HEK293 (cell line): ENCODE data around the gene ARMH3.
A peak's percentile ranks its signal among the peaks of the same experiment; 100 is the strongest.

Experiments used
- CTCF ChIA-PET: fragments of 350-600 bp; formaldehyde crosslinking; extraction: SDS; loops from one replicate; lab custom pipeline; 2021; ENCODE audit warnings: antibody characterized with exemption; lab: Yijun Ruan, JAX
- POLR2A ChIA-PET: fragments of 300-600 bp; formaldehyde crosslinking; extraction: SDS; loops from one replicate; lab custom pipeline; 2020; ENCODE audit warnings: antibody characterized with exemption, inconsistent platforms; lab: Yijun Ruan, JAX
- H3K27ac ChIP-seq: fragments of 200-500 bp; sonication (Bioruptor generic); 2 replicates; pipeline ENCODE4 v1.5.1; 2014; ENCODE audit warnings: low read depth, low read length, control low read depth, inconsistent platforms; ENCODE audit errors: extremely low read depth
- H3K36me3 ChIP-seq, 2 experiments: fragments of 200-500 bp in 1 of 2; sonication (Bioruptor generic) in 1 of 2; 1 replicate in 1 of 2; 2 replicates in 1 of 2; pipeline ENCODE4 v1.5.1; 2014 to 2017; ENCODE audit warnings: inconsistent platforms in 2 of 2, low read length in 2 of 2; ENCODE audit not compliant: control insufficient read depth in 2 of 2, insufficient read depth in 1 of 2
- H3K4me1 ChIP-seq: fragments of 200-500 bp; sonication (Bioruptor generic); 2 replicates; pipeline ENCODE4 v1.5.1; 2014; ENCODE audit warnings: mild to moderate bottlenecking, low read length, inconsistent platforms; ENCODE audit not compliant: control insufficient read depth, insufficient read depth
- H3K4me3 ChIP-seq: 2 replicates; pipeline ENCODE4 v1.5.1; 2011; ENCODE audit warnings: low read depth, mild to moderate bottlenecking, control low read depth, low read length, moderate library complexity
- H3K9me3 ChIP-seq: fragments of 200-500 bp; sonication (Bioruptor generic); 2 replicates; pipeline ENCODE4 v1.5.1; 2014; ENCODE audit warnings: low read depth, low read length, inconsistent platforms; ENCODE audit not compliant: control insufficient read depth, insufficient read depth
- PRDM1 ChIP-seq: fragments of 450-650 bp; formaldehyde crosslinking; IDR thresholded peaks from 2 replicates; pipeline ENCODE4; 2016; ENCODE audit warnings: missing biosample characterization, missing genetic modification characterization
- SCRT1 ChIP-seq: fragments of 450-650 bp; formaldehyde crosslinking; IDR thresholded peaks from 2 replicates; pipeline ENCODE4 v1.5.1; 2016; ENCODE audit warnings: missing biosample characterization, missing genetic modification characterization, borderline replicate concordance
- SETDB1 ChIP-seq: IDR thresholded peaks from one replicate; pipeline ENCODE4 v1.6.1; 2017; ENCODE audit warnings: mild to moderate bottlenecking, low read length, moderate library complexity, mixed read lengths; ENCODE audit not compliant: insufficient read length
- TRIM28 ChIP-seq: IDR thresholded peaks from 2 replicates; pipeline ENCODE4 v1.6.1; 2011; ENCODE audit warnings: low read length, control low read depth, borderline replicate concordance
- ZBTB20 ChIP-seq: fragments of 450-650 bp; formaldehyde crosslinking; IDR thresholded peaks from 2 replicates; pipeline ENCODE4 v1.5.1; 2016; ENCODE audit warnings: missing biosample characterization, missing genetic modification characterization
- ZNF10 ChIP-seq: fragments of 450-650 bp; formaldehyde crosslinking; IDR thresholded peaks from 2 replicates; pipeline ENCODE4 v1.5.1; 2017; ENCODE audit warnings: missing biosample characterization, missing genetic modification characterization
- ZNF248 ChIP-seq: fragments of 450-650 bp; formaldehyde crosslinking; IDR thresholded peaks from 2 replicates; pipeline ENCODE4 v1.5.1; 2017; ENCODE audit warnings: missing biosample characterization, missing genetic modification characterization
- ZNF366 ChIP-seq: fragments of 450-650 bp; formaldehyde crosslinking; conservative IDR thresholded peaks from 2 replicates; pipeline ENCODE4 v1.5.1; 2016; ENCODE audit warnings: missing biosample characterization, missing genetic modification characterization
- ZNF394 ChIP-seq: fragments of 450-650 bp; formaldehyde crosslinking; IDR thresholded peaks from 2 replicates; pipeline ENCODE4 v1.5.1; 2016; ENCODE audit warnings: missing biosample characterization, missing genetic modification characterization, mild to moderate bottlenecking, moderate library complexity, borderline replicate concordance
- ZNF792 ChIP-seq: fragments of 450-650 bp; formaldehyde crosslinking; IDR thresholded peaks from 2 replicates; pipeline ENCODE4 v1.5.1; 2016; ENCODE audit warnings: missing biosample characterization, missing genetic modification characterization
- TF ChIP-seq, protein P1 (sequence below): fragments of 450-650 bp; formaldehyde crosslinking; IDR thresholded peaks from 2 replicates; pipeline ENCODE4 v1.5.1; 2016; ENCODE audit warnings: missing biosample characterization, missing genetic modification characterization
- TF ChIP-seq, protein P2 (sequence below): fragments of 450-650 bp; formaldehyde crosslinking; IDR thresholded peaks from 2 replicates; pipeline ENCODE4 v1.5.1; 2016; ENCODE audit warnings: missing biosample characterization, missing genetic modification characterization
- TF ChIP-seq, protein P3 (sequence below): fragments of 450-650 bp; formaldehyde crosslinking; IDR thresholded peaks from 2 replicates; pipeline ENCODE4 v1.5.1; 2016; ENCODE audit warnings: missing biosample characterization, missing genetic modification characterization

The ARMH3 gene

DNA sequence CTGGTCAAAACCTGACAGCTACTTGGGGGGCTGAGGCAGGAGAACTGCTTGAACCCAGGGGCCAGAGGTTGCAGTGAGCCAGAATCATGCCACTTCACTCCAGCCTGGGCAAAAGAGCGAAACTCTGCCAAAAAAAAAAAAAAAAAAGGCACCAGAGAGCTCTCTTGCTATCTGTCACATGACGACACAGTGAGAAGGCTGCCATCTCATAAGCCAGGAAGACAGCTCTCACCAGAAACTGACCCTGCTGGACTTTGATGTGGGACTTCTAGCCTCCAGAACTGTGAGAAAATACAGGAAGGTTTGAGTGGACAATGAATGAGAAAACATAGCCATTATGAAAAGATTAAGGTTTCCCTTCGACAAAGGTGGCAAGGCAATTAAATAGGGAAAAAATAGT, 161.2 kb downstream of the ARMH3 start (continued):
- TF ChIP-seq ZNF366 (tag by site-specific recombination) (no peak), ZNF394 (no peak)
- TF ChIP-seq, protein P1, sequence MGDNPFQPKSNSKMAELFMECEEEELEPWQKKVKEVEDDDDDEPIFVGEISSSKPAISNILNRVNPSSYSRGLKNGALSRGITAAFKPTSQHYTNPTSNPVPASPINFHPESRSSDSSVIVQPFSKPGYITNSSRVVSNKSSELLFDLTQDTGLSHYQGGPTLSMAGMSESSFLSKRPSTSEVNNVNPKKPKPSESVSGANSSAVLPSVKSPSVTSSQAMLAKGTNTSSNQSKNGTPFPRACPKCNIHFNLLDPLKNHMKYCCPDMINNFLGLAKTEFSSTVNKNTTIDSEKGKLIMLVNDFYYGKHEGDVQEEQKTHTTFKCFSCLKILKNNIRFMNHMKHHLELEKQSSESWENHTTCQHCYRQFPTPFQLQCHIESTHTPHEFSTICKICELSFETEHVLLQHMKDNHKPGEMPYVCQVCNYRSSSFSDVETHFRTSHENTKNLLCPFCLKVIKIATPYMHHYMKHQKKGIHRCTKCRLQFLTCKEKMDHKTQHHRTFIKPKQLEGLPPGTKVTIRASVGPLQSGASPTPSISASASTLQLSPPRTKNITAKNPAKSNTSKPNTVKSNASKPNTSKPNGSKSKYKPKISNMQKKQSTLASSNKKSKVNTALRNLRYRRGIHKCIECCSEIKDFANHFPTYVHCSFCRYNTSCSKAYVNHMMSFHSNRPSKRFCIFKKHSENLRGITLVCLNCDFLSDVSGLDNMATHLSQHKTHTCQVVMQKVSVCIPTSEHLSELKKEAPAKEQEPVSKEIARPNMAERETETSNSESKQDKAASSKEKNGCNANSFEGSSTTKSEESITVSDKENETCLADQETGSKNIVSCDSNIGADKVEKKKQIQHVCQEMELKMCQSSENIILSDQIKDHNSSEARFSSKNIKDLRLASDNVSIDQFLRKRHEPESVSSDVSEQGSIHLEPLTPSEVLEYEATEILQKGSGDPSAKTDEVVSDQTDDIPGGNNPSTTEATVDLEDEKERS: no peak
- TF ChIP-seq, protein P2, sequence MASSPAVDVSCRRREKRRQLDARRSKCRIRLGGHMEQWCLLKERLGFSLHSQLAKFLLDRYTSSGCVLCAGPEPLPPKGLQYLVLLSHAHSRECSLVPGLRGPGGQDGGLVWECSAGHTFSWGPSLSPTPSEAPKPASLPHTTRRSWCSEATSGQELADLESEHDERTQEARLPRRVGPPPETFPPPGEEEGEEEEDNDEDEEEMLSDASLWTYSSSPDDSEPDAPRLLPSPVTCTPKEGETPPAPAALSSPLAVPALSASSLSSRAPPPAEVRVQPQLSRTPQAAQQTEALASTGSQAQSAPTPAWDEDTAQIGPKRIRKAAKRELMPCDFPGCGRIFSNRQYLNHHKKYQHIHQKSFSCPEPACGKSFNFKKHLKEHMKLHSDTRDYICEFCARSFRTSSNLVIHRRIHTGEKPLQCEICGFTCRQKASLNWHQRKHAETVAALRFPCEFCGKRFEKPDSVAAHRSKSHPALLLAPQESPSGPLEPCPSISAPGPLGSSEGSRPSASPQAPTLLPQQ: no peak

DNA sequence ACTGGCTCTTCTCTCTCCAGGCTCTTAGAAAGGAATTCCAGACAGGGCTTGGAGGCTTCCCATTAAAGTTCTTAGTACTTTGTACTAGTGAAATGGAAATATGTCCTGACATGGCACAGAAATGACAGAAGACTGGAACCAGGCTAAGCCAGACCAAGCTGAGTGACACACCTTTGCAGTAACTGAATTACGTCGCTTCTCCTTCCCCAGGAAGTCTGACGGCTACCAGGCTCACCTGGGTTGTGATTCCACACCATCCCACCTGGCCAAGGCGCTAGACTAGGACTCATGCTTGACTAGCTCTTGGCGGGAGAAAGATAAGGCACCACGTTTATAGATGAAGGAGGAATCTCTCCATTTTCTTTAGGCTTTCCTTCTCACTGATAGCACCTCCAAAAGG, 161.7 kb downstream of the ARMH3 start:
- Histone ChIP-seq H3K4me1 (peaks cover 26% of the 10 kb centered on the region), H3K9me3 (no peaks in the 10 kb centered on the region)
- TF ChIP-seq ZNF248 (tag by site-specific recombination): no peak
- TF ChIP-seq, all 188 proteins: peak for 0
- CTCF ChIA-PET: interaction anchor here (1.2 to 2.0 kb wide), 2 partner anchors 54 to 116 kb away, joined by 3 to 6 read pairs; no protein-coding TSS in a partner anchor
- no peaks in the 10 kb centered on the region; a peak in 1 of 3 replicates for H3K36me3 ChIP-seq
- no peak overlapping the region for H3K27ac ChIP-seq
- H3K4me3 ChIP-seq: no peak overlapping the region
- POLR2A ChIA-PET: no interaction called here

DNA sequence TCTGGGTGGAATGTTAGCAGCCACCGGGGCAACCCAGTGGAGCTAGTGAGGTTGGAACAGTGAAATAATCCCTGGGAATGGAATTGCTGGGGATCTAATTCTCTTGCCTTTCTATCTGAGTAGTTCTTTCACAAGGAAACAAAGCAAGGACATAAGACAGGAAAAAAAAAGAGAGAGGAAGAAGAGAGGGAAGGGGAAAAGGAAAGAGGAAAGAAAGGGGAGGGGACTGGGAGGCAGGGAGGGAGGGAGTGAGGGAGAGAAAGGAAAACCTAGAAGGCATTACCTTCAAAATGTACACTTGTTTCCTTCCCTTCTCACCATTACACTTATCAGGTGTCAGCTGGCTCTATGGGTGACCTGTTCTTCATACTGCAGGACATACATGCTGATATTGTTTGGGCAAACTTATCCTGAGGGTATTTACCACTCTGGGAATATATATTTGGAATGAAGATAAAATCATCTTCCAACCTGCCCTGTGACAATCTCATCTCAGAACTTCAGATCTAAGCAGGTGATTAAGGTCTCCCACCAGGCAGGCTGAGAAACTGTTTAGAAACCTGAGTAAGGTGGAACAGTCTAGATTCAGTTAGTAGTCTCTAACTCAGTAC, 162.4 kb downstream of the ARMH3 start:
- H3K9me3 ChIP-seq: no peaks in the 10 kb centered on the region
- TF ChIP-seq, protein P3, sequence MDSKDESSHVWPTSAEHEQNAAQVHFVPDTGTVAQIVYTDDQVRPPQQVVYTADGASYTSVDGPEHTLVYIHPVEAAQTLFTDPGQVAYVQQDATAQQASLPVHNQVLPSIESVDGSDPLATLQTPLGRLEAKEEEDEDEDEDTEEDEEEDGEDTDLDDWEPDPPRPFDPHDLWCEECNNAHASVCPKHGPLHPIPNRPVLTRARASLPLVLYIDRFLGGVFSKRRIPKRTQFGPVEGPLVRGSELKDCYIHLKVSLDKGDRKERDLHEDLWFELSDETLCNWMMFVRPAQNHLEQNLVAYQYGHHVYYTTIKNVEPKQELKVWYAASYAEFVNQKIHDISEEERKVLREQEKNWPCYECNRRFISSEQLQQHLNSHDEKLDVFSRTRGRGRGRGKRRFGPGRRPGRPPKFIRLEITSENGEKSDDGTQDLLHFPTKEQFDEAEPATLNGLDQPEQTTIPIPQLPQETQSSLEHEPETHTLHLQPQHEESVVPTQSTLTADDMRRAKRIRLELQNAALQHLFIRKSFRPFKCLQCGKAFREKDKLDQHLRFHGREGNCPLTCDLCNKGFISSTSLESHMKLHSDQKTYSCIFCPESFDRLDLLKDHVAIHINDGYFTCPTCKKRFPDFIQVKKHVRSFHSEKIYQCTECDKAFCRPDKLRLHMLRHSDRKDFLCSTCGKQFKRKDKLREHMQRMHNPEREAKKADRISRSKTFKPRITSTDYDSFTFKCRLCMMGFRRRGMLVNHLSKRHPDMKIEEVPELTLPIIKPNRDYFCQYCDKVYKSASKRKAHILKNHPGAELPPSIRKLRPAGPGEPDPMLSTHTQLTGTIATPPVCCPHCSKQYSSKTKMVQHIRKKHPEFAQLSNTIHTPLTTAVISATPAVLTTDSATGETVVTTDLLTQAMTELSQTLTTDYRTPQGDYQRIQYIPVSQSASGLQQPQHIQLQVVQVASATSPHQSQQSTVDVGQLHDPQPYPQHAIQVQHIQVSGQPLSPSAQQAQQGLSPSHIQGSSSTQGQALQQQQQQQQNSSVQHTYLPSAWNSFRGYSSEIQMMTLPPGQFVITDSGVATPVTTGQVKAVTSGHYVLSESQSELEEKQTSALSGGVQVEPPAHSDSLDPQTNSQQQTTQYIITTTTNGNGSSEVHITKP (tag by site-specific recombination): peak; percentile 45; the same call in 1 of the 2 replicates
- TF ChIP-seq PRDM1 (peak; percentile 80), SCRT1 (tag by site-specific recombination) (no peak), ZBTB20 (tag by site-specific recombination) (no peak), TRIM28 (0 out of 2 replicates have a peak, but pooled peaks have one; percentile 9), ZNF792 (tag by site-specific recombination) (no peak), SETDB1 (no peak), ZNF10 (tag by site-specific recombination) (peak; percentile 91), ZNF366 (tag by site-specific recombination) (peak; percentile 25; the same call in 1 of the 2 replicates)
- TF ChIP-seq, all 188 proteins: peak for 5
- no peak overlapping the region for H3K4me3 ChIP-seq
- no peaks in the 10 kb centered on the region; a peak in 1 of 3 replicates for H3K36me3 ChIP-seq
- peaks cover 26% of the 10 kb centered on the region for H3K4me1 ChIP-seq
- ChIA-PET CTCF (interaction anchor here (1.2 to 7.2 kb wide), 3 partner anchors 53 to 116 kb away, joined by 3 to 167 read pairs (median 12); no protein-coding TSS in a partner anchor), POLR2A (no interaction called here)
- no peak overlapping the region for H3K27ac ChIP-seq
